NCI-H187 treated with DMSO at 0.1 percent for 48 hours (cell line): ENCODE measurements around the gene TFF1.

ENCODE experiments used
- DNase-seq: peaks from one replicate; lab custom pipeline; 2025; lab: John Stamatoyannopoulos, UW

Gene TFF1

GRCh38 chr21:42382915-42383314 is 16.6 kb upstream of the TFF1 start:
- DNase-seq, result no peak

- DNase-seq, result no peak
Measured at GRCh38 chr21:42381347-42381984, 15.1 kb upstream of the TFF1 start.

GRCh38 chr21:42379426-42380215 is 13.3 kb upstream of the TFF1 start:
- DNase-seq, result no peak

DNA sequence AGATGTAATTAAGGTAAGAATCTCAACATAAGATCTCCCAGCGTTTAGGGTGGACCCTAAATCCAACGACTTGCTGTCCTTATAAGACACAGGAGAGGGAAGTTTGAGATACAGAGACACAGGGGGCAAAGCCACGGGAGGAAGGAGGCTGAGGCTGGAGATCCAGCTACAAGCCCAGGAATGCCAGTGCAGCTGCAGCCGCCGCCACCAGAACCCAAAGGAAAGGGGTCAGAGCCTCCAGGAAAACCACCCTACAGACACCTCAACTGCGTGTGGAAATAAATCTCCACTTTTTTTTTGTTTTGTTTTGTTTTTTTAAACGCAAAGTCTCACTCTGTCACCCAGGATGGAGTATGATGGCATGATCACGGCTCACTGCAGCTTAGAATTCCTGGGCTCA is 12.1 kb upstream of the TFF1 start:
- DNase-seq, result no peak

DNA sequence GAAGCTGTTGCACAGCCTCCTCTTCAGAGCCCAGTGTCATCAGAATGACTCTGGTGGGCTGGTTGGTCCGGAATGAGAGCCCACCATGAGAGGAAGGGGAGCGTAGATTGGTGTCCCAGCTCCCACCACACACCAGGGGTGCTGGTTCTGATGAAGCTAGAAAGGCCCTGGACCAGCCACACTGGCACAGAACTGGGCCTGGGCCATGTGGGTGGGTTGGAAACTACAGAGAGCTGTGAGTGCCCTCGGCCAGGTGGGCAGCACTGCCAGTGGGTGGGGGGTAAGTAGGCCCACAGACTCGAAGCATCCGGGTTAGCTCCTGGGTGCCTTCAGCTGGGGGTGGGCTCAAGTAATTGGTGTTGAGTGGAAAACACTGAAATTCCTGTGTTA is 11.6 kb upstream of the TFF1 start:
- no peak for DNase-seq

GRCh38 chr21:42377211-42377950 is 11.0 kb upstream of the TFF1 start:
- no peak for DNase-seq

- no peak for DNase-seq
Measured at GRCh38 chr21:42376338-42376982, 10.1 kb upstream of the TFF1 start.

- no peak for DNase-seq
Measured at GRCh38 chr21:42375966-42376337, 9.6 kb upstream of the TFF1 start.

DNA sequence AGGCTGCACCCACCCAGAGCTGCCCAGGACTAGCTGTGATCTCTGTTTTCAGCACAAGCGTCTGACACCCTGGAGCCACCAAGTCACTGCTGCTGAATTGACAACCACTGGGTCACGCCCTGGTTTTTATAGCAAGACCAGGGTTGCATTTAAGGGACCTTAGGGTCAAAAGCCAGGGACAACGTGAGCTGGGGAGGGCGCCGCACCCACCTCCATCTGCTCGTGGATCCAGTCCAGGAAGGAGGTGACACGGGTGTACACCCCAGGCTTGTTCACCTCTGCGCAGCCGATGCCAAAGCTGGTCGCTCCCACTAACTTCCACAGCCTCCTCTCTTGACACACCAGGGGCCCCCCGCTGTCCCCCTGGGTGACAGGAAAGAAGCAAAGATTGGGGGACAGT is 9.2 kb upstream of the TFF1 start:
- no peak for DNase-seq

DNA sequence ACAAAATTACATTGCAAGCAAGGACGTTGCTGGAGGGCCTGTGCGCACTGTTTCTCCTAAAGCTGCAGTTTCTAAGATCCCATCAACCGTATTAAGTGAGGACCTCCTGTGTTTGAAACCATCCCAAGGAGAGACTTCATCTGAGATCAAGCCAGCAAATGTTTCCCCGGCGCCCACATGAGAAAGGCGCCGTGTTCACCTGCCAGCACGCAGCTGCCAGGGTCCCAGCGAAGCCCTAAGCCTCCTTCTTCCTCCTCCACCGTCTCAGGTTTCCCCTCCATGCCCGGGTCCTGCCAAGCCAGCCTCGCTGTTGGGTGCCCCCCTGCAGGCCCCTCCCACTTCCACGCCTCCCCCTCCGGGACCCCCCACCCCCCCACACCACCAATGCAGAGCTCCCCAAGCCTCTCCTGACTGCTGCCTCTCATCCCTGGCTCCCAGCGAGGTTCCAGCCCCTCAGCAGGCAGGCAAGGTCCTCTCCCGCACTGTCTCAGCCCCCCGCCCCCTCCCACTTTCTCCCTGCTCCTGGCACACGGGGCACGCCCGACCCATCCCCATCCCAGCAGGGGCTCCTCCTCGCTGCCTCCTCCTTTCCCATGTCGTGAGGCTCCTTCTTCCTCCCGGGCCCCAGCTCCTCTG is 8.6 kb upstream of the TFF1 start:
- no peak for DNase-seq

GRCh38 chr21:42374457-42374856 is 8.1 kb upstream of the TFF1 start:
- no peak for DNase-seq

GRCh38 chr21:42373908-42374455 is 7.6 kb upstream of the TFF1 start:
- no peak for DNase-seq

- DNase-seq, result no peak
Measured at GRCh38 chr21:42373196-42373907, 7.0 kb upstream of the TFF1 start.

DNA sequence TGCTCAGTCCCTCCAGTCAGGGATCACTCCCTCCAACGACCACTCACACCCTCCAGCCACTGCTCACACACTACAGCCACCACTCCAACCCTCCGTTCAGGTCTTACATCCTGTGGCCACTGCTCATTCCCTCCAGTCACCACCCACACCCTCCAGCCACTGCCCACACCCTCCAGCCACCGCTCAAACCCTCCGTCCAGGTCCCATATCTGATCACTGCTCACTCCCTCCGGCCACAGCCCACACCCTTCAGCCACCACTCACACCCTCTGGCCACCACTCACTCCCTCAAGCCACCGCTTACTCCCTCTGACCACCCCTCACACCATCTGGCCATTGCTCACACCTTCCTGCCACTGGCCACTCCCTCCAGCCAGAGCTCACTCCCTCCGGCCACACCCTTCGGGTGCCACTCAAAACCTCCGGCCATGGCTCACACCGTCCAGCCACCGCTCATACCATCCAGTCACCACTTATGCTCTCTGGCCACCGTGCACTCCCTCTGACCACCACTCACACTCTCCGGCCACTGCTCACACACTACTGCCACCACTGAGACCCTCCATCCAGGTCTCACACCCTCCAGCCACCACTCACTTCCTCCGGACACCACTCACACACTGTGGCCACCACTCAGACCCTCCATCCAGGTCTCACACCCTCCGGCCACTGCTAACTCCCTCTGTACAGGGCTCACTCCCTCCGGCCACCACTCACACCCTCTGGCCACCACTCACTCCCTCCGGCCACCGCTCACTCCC is 4.7 kb upstream of the TFF1 start:
- DNase-seq, result no peak

DNA sequence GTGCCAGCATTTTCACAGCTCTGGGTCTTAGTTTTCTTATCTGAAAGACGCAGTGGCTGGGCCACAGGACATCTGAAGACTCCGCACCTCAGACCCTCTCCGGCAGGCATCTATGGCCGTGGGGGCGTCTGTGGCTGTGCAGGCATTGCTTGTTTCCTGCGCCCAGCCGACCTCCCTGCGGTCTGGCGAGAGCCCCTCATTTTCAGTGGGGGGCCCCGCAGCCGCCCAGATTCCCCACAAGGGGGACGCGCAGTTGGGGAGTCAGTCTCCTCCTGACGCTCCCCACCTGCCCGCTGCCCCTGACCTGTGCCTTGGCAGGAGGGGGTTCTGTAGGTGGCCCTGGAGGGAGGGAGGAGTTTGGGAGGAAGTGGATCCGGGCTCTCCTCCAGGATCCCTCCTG is 3.5 kb upstream of the TFF1 start:
- DNase-seq, result no peak

DNA sequence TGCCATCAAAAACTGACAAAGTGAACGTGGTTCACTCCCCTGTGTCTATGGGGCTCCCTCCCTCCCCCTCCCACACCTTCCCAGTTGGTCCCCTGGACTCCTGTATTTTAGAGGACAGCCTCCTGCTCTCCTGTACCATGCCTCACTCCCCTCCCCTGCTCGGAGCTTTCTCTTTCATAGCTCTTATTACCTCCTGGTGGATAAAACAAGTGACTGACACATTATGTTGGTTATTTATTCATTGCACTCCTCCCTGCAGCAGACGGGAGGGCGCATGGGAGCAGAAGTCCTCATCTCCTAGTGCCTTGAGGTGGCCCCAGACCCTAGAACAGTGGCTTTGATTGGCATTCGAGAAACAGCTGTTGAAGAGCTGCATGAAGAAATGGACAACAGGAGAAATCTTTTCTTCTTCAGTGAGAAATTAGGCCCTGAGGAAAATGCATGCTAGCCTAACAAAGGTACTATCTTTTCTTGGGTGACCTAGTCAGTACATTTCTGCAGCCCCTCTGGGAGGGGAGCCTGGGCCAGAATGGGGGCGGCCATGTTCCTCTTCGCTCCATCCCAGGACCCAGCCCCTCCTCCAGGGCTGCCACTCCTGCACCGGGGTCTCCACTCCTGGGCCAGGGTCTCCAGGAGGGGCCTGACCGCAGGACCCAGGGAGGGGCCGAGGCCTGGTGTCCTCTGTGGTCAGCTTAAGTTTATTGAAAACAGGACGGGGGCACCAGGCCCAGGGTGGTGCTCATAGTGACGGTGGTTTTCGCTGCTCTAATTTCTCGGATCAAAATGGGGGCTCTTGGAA is 1.2 kb upstream of the TFF1 start:
- no peak for DNase-seq

GRCh38 chr21:42365770-42366169 is 565 bp downstream of the TFF1 start:
- DNase-seq, result no peak

DNA sequence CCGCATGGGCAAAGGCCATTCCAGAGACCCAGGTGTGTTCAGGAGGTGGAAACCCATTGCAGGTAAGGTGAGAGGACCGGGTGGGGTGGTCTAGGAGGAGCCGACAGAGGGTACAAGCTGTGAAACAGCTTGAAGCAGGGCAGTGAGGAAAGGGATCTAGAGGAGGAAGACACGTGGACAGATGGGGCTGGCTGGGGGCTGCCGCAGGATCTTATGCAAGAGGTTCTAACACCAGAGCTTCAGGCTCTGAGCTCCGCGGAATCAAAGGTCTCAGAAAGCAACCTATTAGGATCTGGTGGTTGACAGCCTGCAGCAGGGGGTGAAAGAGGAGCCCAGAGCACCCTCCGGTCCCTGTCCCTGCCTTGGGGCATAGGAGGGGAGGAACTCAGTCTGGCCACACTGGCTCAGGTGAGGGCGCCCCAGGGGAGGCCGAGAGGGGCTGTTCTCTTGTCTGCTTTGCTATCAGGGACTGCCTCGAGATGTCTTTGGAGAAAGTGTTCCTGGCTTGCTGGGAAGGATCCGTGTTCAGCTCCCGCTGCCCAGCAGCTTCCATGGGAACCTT is 1.9 kb downstream of the TFF1 start:
- DNase-seq, result no peak

- no peak for DNase-seq
Measured at GRCh38 chr21:42363312-42363711, 3.0 kb downstream of the TFF1 start.
